KOPT-K1 (cell line): ENCODE data around the gene OLFML1.

Experiments
- H3K27ac ChIP-seq: fragments of 200-600 bp; sonication (generic); 2 replicates; pipeline ENCODE4 v1.5.1; 2016; ENCODE audit warnings: antibody characterized with exemption, mild to moderate bottlenecking, low read depth, low read length; ENCODE audit not compliant: poor library complexity, severe bottlenecking
- H3K36me3 ChIP-seq: fragments of 200-600 bp; sonication (generic); 2 replicates; pipeline ENCODE4 v1.5.1; 2017; ENCODE audit warnings: antibody characterized with exemption, mild to moderate bottlenecking, low read length, moderate library complexity; ENCODE audit not compliant: insufficient read depth
- H3K9me3 ChIP-seq: fragments of 200-600 bp; sonication (generic); 2 replicates; pipeline ENCODE4 v1.5.1; 2017; ENCODE audit warnings: antibody characterized with exemption, low read length, mild to moderate bottlenecking; ENCODE audit not compliant: insufficient read depth, poor library complexity, severe bottlenecking

The OLFML1 gene

GRCh38 chr11:7454854-7455253 lies 30.5 kb upstream of the OLFML1 start:
- H3K36me3 ChIP-seq = no peaks in the 10 kb centered on the region
- no peak overlapping the region for H3K27ac ChIP-seq
- no peaks in the 10 kb centered on the region for H3K9me3 ChIP-seq

GRCh38 chr11:7457211-7457610 lies 28.1 kb upstream of the OLFML1 start:
- H3K9me3 ChIP-seq = no peaks in the 10 kb centered on the region

GRCh38 chr11:7462706-7463105 lies 22.6 kb upstream of the OLFML1 start:
- Histone ChIP-seq H3K27ac (no peak overlapping the region), H3K36me3 (no peaks in the 10 kb centered on the region), H3K9me3 (no peaks in the 10 kb centered on the region)

More at GRCh38 chr11:7457211-7457610, 28.1 kb upstream of the OLFML1 start:
- Histone ChIP-seq H3K27ac (no peak overlapping the region), H3K36me3 (no peaks in the 10 kb centered on the region)

GRCh38 chr11:7467652-7468051 lies 17.7 kb upstream of the OLFML1 start:
- H3K36me3 ChIP-seq = no peaks in the 10 kb centered on the region
- H3K9me3 ChIP-seq = no peaks in the 10 kb centered on the region
- no peak overlapping the region for H3K27ac ChIP-seq

GRCh38 chr11:7469351-7469865 lies 15.9 kb upstream of the OLFML1 start:
- Histone ChIP-seq H3K36me3 (no peaks in the 10 kb centered on the region), H3K9me3 (no peaks in the 10 kb centered on the region), H3K27ac (no peak overlapping the region)

- no peak overlapping the region for H3K27ac ChIP-seq
- H3K36me3 ChIP-seq = no peaks in the 10 kb centered on the region
- H3K9me3 ChIP-seq = no peaks in the 10 kb centered on the region
These were observed 14.2 kb upstream of the OLFML1 start for GRCh38 chr11:7471071-7471470.

- no peak overlapping the region for H3K27ac ChIP-seq
These were observed 11.6 kb upstream of the OLFML1 start for GRCh38 chr11:7473717-7474116.

GRCh38 chr11:7480113-7480512 lies 5.2 kb upstream of the OLFML1 start:
- Histone ChIP-seq H3K9me3 (no peaks in the 10 kb centered on the region), H3K27ac (no peak overlapping the region), H3K36me3 (no peaks in the 10 kb centered on the region)

More at GRCh38 chr11:7473717-7474116, 11.6 kb upstream of the OLFML1 start:
- Histone ChIP-seq H3K9me3 (no peaks in the 10 kb centered on the region), H3K36me3 (no peaks in the 10 kb centered on the region)

GRCh38 chr11:7484131-7484530 lies 1.2 kb upstream of the OLFML1 start:
- no peaks in the 10 kb centered on the region for H3K9me3 ChIP-seq

GRCh38 chr11:7484645-7485044 lies 661 bp upstream of the OLFML1 start:
- no peaks in the 10 kb centered on the region for H3K36me3 ChIP-seq
- H3K9me3 ChIP-seq = no peaks in the 10 kb centered on the region
- no peak overlapping the region for H3K27ac ChIP-seq

More at GRCh38 chr11:7484131-7484530, 1.2 kb upstream of the OLFML1 start:
- H3K27ac ChIP-seq = no peak overlapping the region
- H3K36me3 ChIP-seq = no peaks in the 10 kb centered on the region

GRCh38 chr11:7486098-7486780 lies 933 bp downstream of the OLFML1 start:
- no peak overlapping the region for H3K27ac ChIP-seq
- no peaks in the 10 kb centered on the region for H3K36me3 ChIP-seq
- no peaks in the 10 kb centered on the region for H3K9me3 ChIP-seq

GRCh38 chr11:7486781-7487140 lies 1.5 kb downstream of the OLFML1 start:
- no peaks in the 10 kb centered on the region for H3K36me3 ChIP-seq

GRCh38 chr11:7487360-7487759 lies 2.1 kb downstream of the OLFML1 start:
- no peaks in the 10 kb centered on the region for H3K9me3 ChIP-seq
- H3K36me3 ChIP-seq = no peaks in the 10 kb centered on the region
- H3K27ac ChIP-seq = no peak overlapping the region

More at GRCh38 chr11:7486781-7487140, 1.5 kb downstream of the OLFML1 start:
- H3K27ac ChIP-seq = no peak overlapping the region
- no peaks in the 10 kb centered on the region for H3K9me3 ChIP-seq

- Histone ChIP-seq H3K36me3 (no peaks in the 10 kb centered on the region), H3K9me3 (no peaks in the 10 kb centered on the region), H3K27ac (no peak overlapping the region)
These were observed 3.4 kb downstream of the OLFML1 start for GRCh38 chr11:7488681-7489080.

- H3K9me3 ChIP-seq = no peaks in the 10 kb centered on the region
- H3K27ac ChIP-seq = no peak overlapping the region
- H3K36me3 ChIP-seq = no peaks in the 10 kb centered on the region
These were observed 4.1 kb downstream of the OLFML1 start for GRCh38 chr11:7489376-7489775.

GRCh38 chr11:7490054-7490453 lies 4.7 kb downstream of the OLFML1 start:
- H3K27ac ChIP-seq = no peak overlapping the region
- H3K9me3 ChIP-seq = no peaks in the 10 kb centered on the region
- no peaks in the 10 kb centered on the region for H3K36me3 ChIP-seq
